ENCODE results near the gene SMIM3.
"Not testable (repeated sequence)": the region's sequence is repeated elsewhere in the genome, so short reads cannot be mapped to it uniquely, and the experiment has no call there.

- TF ChIP-seq POLR2A (IDR thresholded peaks at IDR 0.05; ENCODE audit: control extremely low read depth in 1 of 2, low read depth in 2 of 2, low read length in 2 of 2); TCF12 (IDR thresholded peaks at IDR 0.05; ENCODE audit: low read depth, low read length); CTCF (IDR thresholded peaks at IDR 0.05; ENCODE audit: control extremely low read depth in 1 of 3, insufficient read depth in 1 of 3, low read depth in 1 of 3, low read length in 3 of 3); MAFK (IDR thresholded peaks at IDR 0.05; ENCODE audit: low read depth, low read length); SP2 (IDR thresholded peaks at IDR 0.05; ENCODE audit: low read length); RBBP5 (IDR thresholded peaks at IDR 0.05; ENCODE audit: borderline replicate concordance, low read depth, low read length); POLR2AphosphoS5 (IDR thresholded peaks at IDR 0.05; ENCODE audit: low read depth, low read length): not testable (repeated sequence)
Observed at GRCh38 chr5:150831821-150832220, 53.3 kb downstream of the SMIM3 start.
